NB4 (cell line): ENCODE data around the gene WDR37.
"Not testable (repeated sequence)": the region's sequence is repeated elsewhere in the genome, so short reads cannot be mapped to it uniquely, and the experiment has no call there.

Experiments
- DNase-seq: peaks from one replicate; pipeline ENCODE4 v3.0.0; 2010; ENCODE audit warnings: low read depth
- H3K4me3 ChIP-seq: one replicate; pipeline ENCODE4 v1.5.1; 2011; ENCODE audit warnings: mild to moderate bottlenecking, low read depth, low read length, moderate library complexity
- MYC ChIP-seq: IDR thresholded peaks from 2 replicates; pipeline ENCODE4 v1.6.1; 2011; ENCODE audit warnings: low read depth, low read length
- POLR2A ChIP-seq: IDR thresholded peaks from 2 replicates; pipeline ENCODE4 v1.6.1; 2011; ENCODE audit warnings: mild to moderate bottlenecking; ENCODE audit not compliant: insufficient read length; ENCODE audit errors: extremely low read depth
- TF ChIP-seq, protein P1 (sequence below): IDR thresholded peaks from one replicate; pipeline ENCODE4 v1.5.1; 2012; ENCODE audit warnings: low read depth, low read length
- TF ChIP-seq, protein P2 (sequence below): IDR thresholded peaks from 2 replicates; pipeline ENCODE4 v1.6.1; 2011; ENCODE audit warnings: low read depth, low read length

The WDR37 gene

GRCh38 chr10:1058017-1058416, 1.8 kb downstream of the WDR37 start:
- no peak for DNase-seq
- peak overlapping the region; percentile 84 for H3K4me3 ChIP-seq
- TF ChIP-seq, protein P1, sequence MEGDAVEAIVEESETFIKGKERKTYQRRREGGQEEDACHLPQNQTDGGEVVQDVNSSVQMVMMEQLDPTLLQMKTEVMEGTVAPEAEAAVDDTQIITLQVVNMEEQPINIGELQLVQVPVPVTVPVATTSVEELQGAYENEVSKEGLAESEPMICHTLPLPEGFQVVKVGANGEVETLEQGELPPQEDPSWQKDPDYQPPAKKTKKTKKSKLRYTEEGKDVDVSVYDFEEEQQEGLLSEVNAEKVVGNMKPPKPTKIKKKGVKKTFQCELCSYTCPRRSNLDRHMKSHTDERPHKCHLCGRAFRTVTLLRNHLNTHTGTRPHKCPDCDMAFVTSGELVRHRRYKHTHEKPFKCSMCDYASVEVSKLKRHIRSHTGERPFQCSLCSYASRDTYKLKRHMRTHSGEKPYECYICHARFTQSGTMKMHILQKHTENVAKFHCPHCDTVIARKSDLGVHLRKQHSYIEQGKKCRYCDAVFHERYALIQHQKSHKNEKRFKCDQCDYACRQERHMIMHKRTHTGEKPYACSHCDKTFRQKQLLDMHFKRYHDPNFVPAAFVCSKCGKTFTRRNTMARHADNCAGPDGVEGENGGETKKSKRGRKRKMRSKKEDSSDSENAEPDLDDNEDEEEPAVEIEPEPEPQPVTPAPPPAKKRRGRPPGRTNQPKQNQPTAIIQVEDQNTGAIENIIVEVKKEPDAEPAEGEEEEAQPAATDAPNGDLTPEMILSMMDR: no peak
- TF ChIP-seq, protein P2, sequence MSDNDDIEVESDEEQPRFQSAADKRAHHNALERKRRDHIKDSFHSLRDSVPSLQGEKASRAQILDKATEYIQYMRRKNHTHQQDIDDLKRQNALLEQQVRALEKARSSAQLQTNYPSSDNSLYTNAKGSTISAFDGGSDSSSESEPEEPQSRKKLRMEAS: no peak
- TF ChIP-seq MYC (no peak), POLR2A (no peak)

DNA sequence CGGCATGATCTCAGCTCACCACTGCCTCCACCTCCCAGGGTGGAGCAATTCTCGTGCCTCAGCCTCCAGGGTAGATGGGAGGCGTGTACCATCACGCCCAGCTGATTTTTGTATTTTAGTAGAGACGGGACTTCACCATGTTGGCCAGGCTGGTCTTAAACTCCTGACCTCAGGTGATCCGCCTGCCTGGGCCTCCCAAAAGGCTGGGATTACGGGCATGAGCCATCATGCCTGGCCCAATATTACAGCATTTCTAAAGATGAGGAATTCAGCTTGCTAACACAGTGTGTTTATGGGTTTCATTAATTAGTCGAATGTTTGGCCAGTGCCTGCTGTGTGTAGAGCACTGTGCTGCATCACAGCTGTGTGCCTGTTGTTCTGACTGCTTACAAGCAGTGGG, 3.7 kb downstream of the WDR37 start:
- H3K4me3 ChIP-seq: no peak overlapping the region
- no peak for DNase-seq
- TF ChIP-seq, protein P1: no peak
- TF ChIP-seq MYC (no peak), POLR2A (no peak)
- TF ChIP-seq, protein P2: no peak

DNA sequence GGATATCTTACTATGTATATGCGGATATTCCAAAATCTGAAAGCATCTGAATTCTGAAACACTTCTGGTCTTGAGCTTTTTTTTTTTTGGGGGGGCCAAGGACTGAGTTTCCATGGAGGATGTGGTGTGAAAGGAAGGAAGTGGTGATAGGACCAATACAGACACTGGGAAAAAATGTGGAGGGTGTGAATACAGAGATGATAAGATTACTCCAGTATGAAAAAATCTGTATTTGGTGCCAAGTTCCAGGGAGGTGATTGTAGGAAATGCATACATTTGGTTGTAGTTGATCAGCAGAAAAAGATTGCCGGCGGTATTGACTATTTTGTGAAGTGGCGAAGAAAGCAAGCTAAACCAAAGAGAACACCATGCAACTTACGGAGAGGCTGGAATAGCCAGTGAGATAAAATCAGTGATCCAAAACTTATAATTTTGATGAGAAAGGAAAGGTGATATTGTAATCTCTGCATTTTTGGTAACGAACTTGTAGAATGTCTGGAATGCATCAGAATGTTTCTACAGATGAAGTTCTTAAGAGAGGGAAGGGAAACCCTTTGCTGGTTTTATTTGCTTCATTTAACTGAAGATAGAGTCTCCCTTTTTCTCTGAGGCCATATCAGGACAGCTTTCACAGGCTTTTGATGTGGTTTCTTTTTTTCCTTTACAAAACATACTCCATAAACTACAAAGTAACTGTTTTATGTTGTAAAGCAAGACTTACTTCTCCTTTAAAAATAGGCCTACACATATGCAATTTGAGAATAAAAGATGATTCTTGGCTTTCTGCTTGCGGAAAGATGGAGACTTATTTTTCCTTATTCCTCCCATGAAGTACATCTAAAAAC, 6.0 kb downstream of the WDR37 start:
- DNase-seq: no peak
- TF ChIP-seq, protein P1: no peak
- TF ChIP-seq POLR2A (no peak), MYC (no peak)
- TF ChIP-seq, protein P2: no peak
- no peak overlapping the region for H3K4me3 ChIP-seq

- no peak for TF ChIP-seq POLR2A
- TF ChIP-seq, protein P2: no peak
- TF ChIP-seq, protein P1: no peak
- no peak for TF ChIP-seq MYC
- peak; percentile 82 for DNase-seq
- no peak overlapping the region for H3K4me3 ChIP-seq
Measured at GRCh38 chr10:1063232-1063865, 7.2 kb downstream of the WDR37 start.

DNA sequence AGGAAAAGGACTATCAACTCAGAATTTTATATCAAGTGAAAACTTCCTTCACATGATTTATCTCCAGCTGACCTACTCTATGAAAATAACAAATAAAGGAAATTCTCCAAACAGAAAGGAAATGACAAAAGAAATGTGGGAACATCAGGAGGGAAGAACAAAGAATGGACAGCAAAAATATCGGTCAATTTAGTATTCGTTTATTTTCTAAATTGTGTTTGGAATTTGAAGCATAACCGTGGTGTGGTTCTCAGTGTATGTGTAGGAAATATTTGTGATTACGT, 8.7 kb downstream of the WDR37 start:
- DNase-seq: no peak
- no peak overlapping the region for H3K4me3 ChIP-seq
- TF ChIP-seq POLR2A (no peak), MYC (no peak)
- TF ChIP-seq, protein P1: no peak
- TF ChIP-seq, protein P2: no peak

DNA sequence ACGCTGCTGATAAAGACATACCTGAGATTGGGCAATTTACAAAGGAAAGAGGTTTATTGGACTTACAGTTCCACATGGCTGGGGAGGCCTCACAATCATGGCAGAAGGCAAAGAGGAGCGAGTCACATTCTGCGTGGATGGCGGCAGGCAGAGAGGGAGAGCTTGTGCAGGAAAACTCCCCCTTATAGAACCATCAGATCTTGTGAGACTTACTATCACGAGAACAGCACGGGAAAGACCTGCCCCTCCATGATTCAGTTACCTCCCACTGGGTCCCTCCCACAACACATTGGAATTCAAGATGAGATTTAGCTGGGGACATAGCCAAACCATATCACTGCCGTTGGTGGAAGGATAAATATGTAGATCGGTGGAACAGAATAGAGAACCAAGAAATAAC, 10.5 kb downstream of the WDR37 start:
- H3K4me3 ChIP-seq, DNase-seq: not testable (repeated sequence)
